ENCODE measurements around the gene MIPEP. TPM values are rescaled to one million over a fixed set of nuclear protein-coding genes. Genes with fewer than 3 reads are reported as not detected.

MIPEP gene
- polyA plus RNA-seq, 1 donor (not counting 4 experiments of a cell fraction or from before 2014, with no cell fraction given), result 35.0 TPM

- TF ChIP-seq EZH2 (IDR thresholded peaks at IDR 0.05; ENCODE audit: low read length) (no peak), CTCF (optimal IDR thresholded peaks at IDR 0.05 in 1 of 3, IDR thresholded peaks at IDR 0.05 in 1 of 3, conservative IDR thresholded peaks at IDR 0.05 in 1 of 3; ENCODE audit: extremely low read depth in 1 of 3, insufficient read depth in 2 of 3, low read length in 3 of 3) (no peak)
- FAIRE-seq (peak; percentile 88), DNase-seq (ENCODE audit: low read depth, low spot score) (no peak)
- peak overlapping the region; percentile 39 for H3K9ac ChIP-seq (ENCODE audit: control insufficient read depth, extremely low read depth, insufficient read depth, low read length)
- peak overlapping the region; percentile 65 for H3K27ac ChIP-seq (ENCODE audit: control insufficient read depth, insufficient read depth, low read length)
- H3K4me2 ChIP-seq (ENCODE audit: control insufficient read depth, extremely low read depth, insufficient read depth, low read depth, low read length), result peak overlapping the region; percentile 42
- no peaks in the 10 kb centered on the region for H3K79me2 ChIP-seq (ENCODE audit: control insufficient read depth, insufficient read depth, low read length)
- H2AFZ ChIP-seq (ENCODE audit: control insufficient read depth, low read length), result peak overlapping the region; percentile 59
- peaks cover 6% of the 10 kb centered on the region for H3K9me3 ChIP-seq (ENCODE audit: control insufficient read depth, low read depth, low read length)
- no peaks in the 10 kb centered on the region for H3K36me3 ChIP-seq (ENCODE audit: control insufficient read depth in 2 of 2, extremely low read depth in 1 of 2, insufficient read depth in 2 of 2, low read length in 2 of 2)
- no peaks in the 10 kb centered on the region for H3K27me3 ChIP-seq (ENCODE audit: control insufficient read depth, extremely low read depth, insufficient read depth, low read length)
- dilution Hi-C loops (cut with MboI; ENCODE audit: extremely low pct_ligation_motif_present, low sequenced_read_pairs), result no loop called here
- no peak overlapping the region for H3K4me3 ChIP-seq (ENCODE audit: control insufficient read depth in 2 of 3, extremely low read depth in 1 of 3, insufficient read depth in 2 of 3, low read depth in 1 of 3, low read length in 3 of 3)
- no peaks in the 10 kb centered on the region for H4K20me1 ChIP-seq (ENCODE audit: control insufficient read depth, extremely low read depth, insufficient read depth, low read length)
- peaks cover 8% of the 10 kb centered on the region for H3K4me1 ChIP-seq (ENCODE audit: control insufficient read depth, extremely low read depth, insufficient read depth, low read length)
- no peaks in the 10 kb centered on the region for H3K9me1 ChIP-seq (ENCODE audit: control insufficient read depth, extremely low read depth, insufficient read depth, low read length)
Measured at GRCh38 chr13:23828866-23829265, 60.3 kb downstream of the MIPEP start.

GRCh38 chr13:23828086-23828485, 61.1 kb downstream of the MIPEP start:
- Histone ChIP-seq H3K9me1 (ENCODE audit: control insufficient read depth, extremely low read depth, insufficient read depth, low read length) (no peaks in the 10 kb centered on the region), H3K9me3 (ENCODE audit: control insufficient read depth, low read depth, low read length) (peaks cover 10% of the 10 kb centered on the region), H3K4me1 (ENCODE audit: control insufficient read depth, extremely low read depth, insufficient read depth, low read length) (no peaks in the 10 kb centered on the region), H2AFZ (ENCODE audit: control insufficient read depth, low read length) (no peak overlapping the region), H3K4me2 (ENCODE audit: control insufficient read depth, extremely low read depth, insufficient read depth, low read depth, low read length) (no peak overlapping the region), H3K36me3 (ENCODE audit: control insufficient read depth in 2 of 2, extremely low read depth in 1 of 2, insufficient read depth in 2 of 2, low read length in 2 of 2) (peaks cover 0 to 2% of the 10 kb centered on the region in 2 experiments), H4K20me1 (ENCODE audit: control insufficient read depth, extremely low read depth, insufficient read depth, low read length) (no peaks in the 10 kb centered on the region), H3K4me3 (ENCODE audit: control insufficient read depth in 2 of 3, extremely low read depth in 1 of 3, insufficient read depth in 2 of 3, low read depth in 1 of 3, low read length in 3 of 3) (no peak overlapping the region), H3K79me2 (ENCODE audit: control insufficient read depth, insufficient read depth, low read length) (no peaks in the 10 kb centered on the region), H3K27me3 (ENCODE audit: control insufficient read depth, extremely low read depth, insufficient read depth, low read length) (no peaks in the 10 kb centered on the region), H3K27ac (ENCODE audit: control insufficient read depth, insufficient read depth, low read length) (no peak overlapping the region), H3K9ac (ENCODE audit: control insufficient read depth, extremely low read depth, insufficient read depth, low read length) (no peak overlapping the region)
- no peak for DNase-seq (ENCODE audit: low read depth, low spot score)
- dilution Hi-C loops (cut with MboI; ENCODE audit: extremely low pct_ligation_motif_present, low sequenced_read_pairs), result no loop called here
- no peak for FAIRE-seq
- no peak for TF ChIP-seq EZH2 (IDR thresholded peaks at IDR 0.05; ENCODE audit: low read length)
- TF ChIP-seq CTCF (optimal IDR thresholded peaks at IDR 0.05 in 1 of 3, IDR thresholded peaks at IDR 0.05 in 1 of 3, conservative IDR thresholded peaks at IDR 0.05 in 1 of 3; ENCODE audit: extremely low read depth in 1 of 3, insufficient read depth in 2 of 3, low read length in 3 of 3), result no peak
